Measurements from ENCODE around the gene SLC22A15. TPM values are rescaled to one million over a fixed set of nuclear protein-coding genes. Genes with fewer than 3 reads are reported as not detected.

Gene SLC22A15
- total and polyA plus RNA-seq, 10 of the 15 experiments (the other 5 are each of a cell fraction or from before 2014, with no cell fraction given), result 0.05 to 2.8 (median 0.13) TPM; not detected in 1

GRCh38 chr1:116008656-116009390 is 32.5 kb downstream of the SLC22A15 start:
- RAD21 ChIA-PET (ENCODE audit: unreplicated experiment), result interaction anchor here (1.3 kb wide), 1 partner anchor 12 kb away, joined by 3 read pairs; no protein-coding TSS in a partner anchor
- no peak overlapping the region for H2AFZ ChIP-seq (ENCODE audit: control insufficient read depth, low read depth, low read length)
- H3K36me3 ChIP-seq (ENCODE audit: control insufficient read depth in 2 of 2, insufficient read depth in 2 of 2, low read length in 1 of 2), result no peaks in the 10 kb centered on the region
- H3K27me3 ChIP-seq (replicated peaks in 1 of 2; ENCODE audit: control insufficient read depth in 2 of 2, insufficient read depth in 2 of 2, low read length in 1 of 2), result no peaks in the 10 kb centered on the region
- H3K27ac ChIP-seq (ENCODE audit: control insufficient read depth, insufficient read depth), result no peak overlapping the region
- no peak overlapping the region for H3K9ac ChIP-seq (ENCODE audit: control insufficient read depth, insufficient read depth, low read length)
- no peaks in the 10 kb centered on the region for H4K20me1 ChIP-seq (ENCODE audit: control insufficient read depth, insufficient read depth)
- TF ChIP-seq GATAD2B (conservative IDR thresholded peaks at IDR 0.05; ENCODE audit: low read depth) (no peak), YY1 (IDR thresholded peaks at IDR 0.05; ENCODE audit: low read depth, low read length) (no peak), HDAC2 (IDR thresholded peaks at IDR 0.05) (no peak)
- in situ Hi-C loops (cut with MboI) (no loop called here), intact Hi-C loops (cut with micrococcal nuclease; ENCODE audit: unreplicated experiment) (no loop called here)
- SMC1A ChIA-PET (ENCODE audit: uncharacterized antibody, unreplicated experiment), result interaction anchor here (1.0 to 3.6 kb wide), 2 partner anchors 12 to 17 kb away, joined by 4 to 22 read pairs; no protein-coding TSS in a partner anchor
- BruUV-seq (replicated peaks), result no TSS peak
- H3K4me2 ChIP-seq (ENCODE audit: control insufficient read depth, insufficient read depth), result no peak overlapping the region
- CTCF ChIA-PET, result interaction anchor here (1.3 to 6.8 kb wide), 2 partner anchors 12 to 27 kb away, joined by 5 to 50 read pairs; no protein-coding TSS in a partner anchor
- ATAC-seq (no peak), FAIRE-seq (no peak), DNase-seq (ENCODE audit: low read depth, low spot score) (no peak)
- WGBS (ENCODE audit: insufficient coverage, insufficient replicate concordance, low lambda C conversion rate, missing lambda C conversion rate), result 75% methylated on average over 6 of the region's 6 CpGs
- H3K79me2 ChIP-seq (ENCODE audit: control insufficient read depth, insufficient read depth, low read length), result no peaks in the 10 kb centered on the region
- POLR2A ChIA-PET, result interaction anchor here (0.5 to 1.4 kb wide), 2 partner anchors 12 to 421 kb away, joined by 3 read pairs; no protein-coding TSS in a partner anchor
- H3K4me1 ChIP-seq (ENCODE audit: control insufficient read depth, insufficient read depth, low read length), result 0 out of 2 replicates have a peak, but pooled peaks cover 2% of the 10 kb centered on the region
- H3K9me3 ChIP-seq (replicated peaks; ENCODE audit: control insufficient read depth, insufficient read depth, low read length), result no peaks in the 10 kb centered on the region; the same call in 2 of the 3 replicates
- no peak overlapping the region for H3K4me3 ChIP-seq

DNA sequence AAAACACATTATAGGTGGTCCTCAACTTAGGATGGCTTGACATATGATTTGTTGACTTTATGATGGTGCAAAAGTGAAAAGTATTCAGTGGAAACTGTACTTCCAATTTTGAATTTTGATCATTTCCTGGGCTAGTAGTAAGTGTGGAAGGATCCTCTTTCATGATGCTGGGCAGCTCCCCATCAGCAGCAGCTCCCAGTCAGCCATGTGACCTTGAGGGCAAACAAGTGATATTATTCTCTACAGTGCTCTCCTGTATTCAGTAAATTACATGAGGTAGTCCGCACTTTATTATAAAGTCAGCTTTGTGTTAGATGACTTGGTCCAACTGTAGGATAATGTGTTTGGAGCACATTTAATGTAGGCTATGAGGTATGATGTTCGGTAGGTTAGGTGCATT is 36.4 kb downstream of the SLC22A15 start:
- no peak overlapping the region for H3K4me3 ChIP-seq
- CTCF ChIA-PET, result no interaction called here
- FAIRE-seq (no peak), DNase-seq (ENCODE audit: low read depth, low spot score) (no peak), ATAC-seq (no peak)
- H2AFZ ChIP-seq (ENCODE audit: control insufficient read depth, low read depth, low read length), result no peak overlapping the region
- H3K4me1 ChIP-seq (ENCODE audit: control insufficient read depth, insufficient read depth, low read length), result no peaks in the 10 kb centered on the region
- SMC1A ChIA-PET (ENCODE audit: uncharacterized antibody, unreplicated experiment), result interaction anchor here (1.2 to 1.8 kb wide), 3 partner anchors 10 to 30 kb away, joined by 4 to 7 read pairs (median 4); no protein-coding TSS in a partner anchor
- H3K27me3 ChIP-seq (replicated peaks in 1 of 2; ENCODE audit: control insufficient read depth in 2 of 2, insufficient read depth in 2 of 2, low read length in 1 of 2), result no peaks in the 10 kb centered on the region
- no peak overlapping the region for H3K9ac ChIP-seq (ENCODE audit: control insufficient read depth, insufficient read depth, low read length)
- no peak overlapping the region for H3K27ac ChIP-seq (ENCODE audit: control insufficient read depth, insufficient read depth)
- H3K79me2 ChIP-seq (ENCODE audit: control insufficient read depth, insufficient read depth, low read length), result no peaks in the 10 kb centered on the region
- RAD21 ChIA-PET (ENCODE audit: unreplicated experiment), result no interaction called here
- in situ Hi-C loops (cut with MboI) (no loop called here), intact Hi-C loops (cut with micrococcal nuclease; ENCODE audit: unreplicated experiment) (no loop called here)
- whole genome bisulfite sequencing (ENCODE audit: insufficient coverage, insufficient replicate concordance, low lambda C conversion rate, missing lambda C conversion rate), result 38% methylated on average over 2 of the region's 2 CpGs
- no peaks in the 10 kb centered on the region for H3K9me3 ChIP-seq (replicated peaks; ENCODE audit: control insufficient read depth, insufficient read depth, low read length)
- POLR2A ChIA-PET, result no interaction called here
- no peaks in the 10 kb centered on the region for H3K36me3 ChIP-seq (ENCODE audit: control insufficient read depth in 2 of 2, insufficient read depth in 2 of 2, low read length in 1 of 2)
- H3K4me2 ChIP-seq (ENCODE audit: control insufficient read depth, insufficient read depth), result no peak overlapping the region
- BruUV-seq (replicated peaks), result no TSS peak
- H4K20me1 ChIP-seq (ENCODE audit: control insufficient read depth, insufficient read depth), result no peaks in the 10 kb centered on the region
- TF ChIP-seq POLR2AphosphoS2 (IDR thresholded peaks at IDR 0.05; ENCODE audit: low read depth, low read length) (no peak), POLR2AphosphoS5 (IDR thresholded peaks at IDR 0.05; ENCODE audit: low read length) (no peak), HCFC1 (IDR thresholded peaks at IDR 0.05; ENCODE audit: low read length) (no peak), MYB (IDR thresholded peaks at IDR 0.05; ENCODE audit: borderline replicate concordance, low read depth, low read length) (no peak), BCL3 (IDR thresholded peaks at IDR 0.05; ENCODE audit: borderline replicate concordance, insufficient read depth, low read depth, low read length, poor library complexity, severe bottlenecking) (no peak), TCF12 (IDR thresholded peaks at IDR 0.05; ENCODE audit: low read depth, low read length) (no peak)
- TF ChIP-seq, protein P1, sequence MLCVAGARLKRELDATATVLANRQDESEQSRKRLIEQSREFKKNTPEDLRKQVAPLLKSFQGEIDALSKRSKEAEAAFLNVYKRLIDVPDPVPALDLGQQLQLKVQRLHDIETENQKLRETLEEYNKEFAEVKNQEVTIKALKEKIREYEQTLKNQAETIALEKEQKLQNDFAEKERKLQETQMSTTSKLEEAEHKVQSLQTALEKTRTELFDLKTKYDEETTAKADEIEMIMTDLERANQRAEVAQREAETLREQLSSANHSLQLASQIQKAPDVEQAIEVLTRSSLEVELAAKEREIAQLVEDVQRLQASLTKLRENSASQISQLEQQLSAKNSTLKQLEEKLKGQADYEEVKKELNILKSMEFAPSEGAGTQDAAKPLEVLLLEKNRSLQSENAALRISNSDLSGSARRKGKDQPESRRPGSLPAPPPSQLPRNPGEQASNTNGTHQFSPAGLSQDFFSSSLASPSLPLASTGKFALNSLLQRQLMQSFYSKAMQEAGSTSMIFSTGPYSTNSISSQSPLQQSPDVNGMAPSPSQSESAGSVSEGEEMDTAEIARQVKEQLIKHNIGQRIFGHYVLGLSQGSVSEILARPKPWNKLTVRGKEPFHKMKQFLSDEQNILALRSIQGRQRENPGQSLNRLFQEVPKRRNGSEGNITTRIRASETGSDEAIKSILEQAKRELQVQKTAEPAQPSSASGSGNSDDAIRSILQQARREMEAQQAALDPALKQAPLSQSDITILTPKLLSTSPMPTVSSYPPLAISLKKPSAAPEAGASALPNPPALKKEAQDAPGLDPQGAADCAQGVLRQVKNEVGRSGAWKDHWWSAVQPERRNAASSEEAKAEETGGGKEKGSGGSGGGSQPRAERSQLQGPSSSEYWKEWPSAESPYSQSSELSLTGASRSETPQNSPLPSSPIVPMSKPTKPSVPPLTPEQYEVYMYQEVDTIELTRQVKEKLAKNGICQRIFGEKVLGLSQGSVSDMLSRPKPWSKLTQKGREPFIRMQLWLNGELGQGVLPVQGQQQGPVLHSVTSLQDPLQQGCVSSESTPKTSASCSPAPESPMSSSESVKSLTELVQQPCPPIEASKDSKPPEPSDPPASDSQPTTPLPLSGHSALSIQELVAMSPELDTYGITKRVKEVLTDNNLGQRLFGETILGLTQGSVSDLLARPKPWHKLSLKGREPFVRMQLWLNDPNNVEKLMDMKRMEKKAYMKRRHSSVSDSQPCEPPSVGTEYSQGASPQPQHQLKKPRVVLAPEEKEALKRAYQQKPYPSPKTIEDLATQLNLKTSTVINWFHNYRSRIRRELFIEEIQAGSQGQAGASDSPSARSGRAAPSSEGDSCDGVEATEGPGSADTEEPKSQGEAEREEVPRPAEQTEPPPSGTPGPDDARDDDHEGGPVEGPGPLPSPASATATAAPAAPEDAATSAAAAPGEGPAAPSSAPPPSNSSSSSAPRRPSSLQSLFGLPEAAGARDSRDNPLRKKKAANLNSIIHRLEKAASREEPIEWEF (IDR thresholded peaks at IDR 0.05; ENCODE audit: insufficient replicate concordance, low read depth, low read length), result no peak

Measured in GM12878 (cell line).